Adrenal gland (tissue), 12 donors: Measurements from ENCODE around the gene SNX30. TPM values are rescaled to one million over a fixed set of nuclear protein-coding genes. Genes with fewer than 3 reads are reported as not detected.

ENCODE experiments used
- DNase-seq, 7 donors: peaks; one replicate each; pipeline ENCODE4 v3.0.0-alpha.2; 2019 to 2020
- H3K27ac ChIP-seq, 5 donors: fragments of 200-600 bp; sonication (generic) in 4 of 5; 1 replicate in 3 of 5; 2 replicates in 2 of 5; pipeline versions ENCODE4 v1.5.1 to v1.8.0; 2016 to 2020; ENCODE audit warnings: mild to moderate bottlenecking in 1 of 5
- H3K27me3 ChIP-seq: fragments of 200-600 bp; 2 replicates; pipeline ENCODE4 v1.8.0; 2021
- H3K36me3 ChIP-seq, 2 donors: fragments of 200-600 bp; replicated peaks in 1 of 2; 1 replicate in 1 of 2; 2 replicates in 1 of 2; pipeline versions ENCODE4 v1.5.1 to v1.8.0; 2018 to 2022
- H3K4me1 ChIP-seq, 2 donors: fragments of 200-600 bp; replicated peaks in 1 of 2; 1 replicate in 1 of 2; 2 replicates in 1 of 2; pipeline versions ENCODE4 v1.5.1 to v1.8.0; 2018 to 2021
- H3K4me3 ChIP-seq, 4 donors: fragments of 200-600 bp; sonication (generic) in 3 of 4; one replicate each; pipeline ENCODE4 v1.5.1; 2016 to 2018
- H3K9me3 ChIP-seq, 3 donors: fragments of 200-600 bp; sonication (generic) in 1 of 3; replicated peaks in 1 of 3; 1 replicate in 2 of 3; 2 replicates in 1 of 3; pipeline versions ENCODE4 v1.5.1 to v1.8.0; 2016 to 2021
- POLR2A ChIP-seq, 2 donors: fragments of 450-650 bp; IDR thresholded peaks; one replicate each; pipeline ENCODE4 v1.6.1; 2017; ENCODE audit warnings: antibody characterized with exemption in 2 of 2, mild to moderate bottlenecking in 2 of 2, moderate library complexity in 1 of 2
- WGBS, 4 donors: extraction: QIAGEN DNeasy Blood & Tissue Kit in 2 of 4; methylation state at CpG; one replicate each; pipeline versions ENCODE4 v1.1.5 to v1.1.7; 2013 to 2017; 5-methylcytosine and 5-hydroxymethylcytosine counted together
- intact Hi-C, 2 donors: fragments of 100-400 bp; cut with DNase I; formaldehyde crosslinking; loops; one replicate each; pipeline versions ENCODE4 v1.14.1 to v1.15.0; 2022 to 2023
- polyA plus RNA-seq, 3 donors: library from polyadenylated mRNA; stranded (reverse); fragments of 200-250 nt in 2 of 3; fragments of 350-450 nt in 1 of 3; fragmentation: Illumina TruSeq in 1 of 3; extraction: RNeasy Lipid Tissue Mini Kit (QIAGEN cat#74804) in 1 of 3; gene quantifications; one replicate each; pipeline ENCODE4 v1.2.3, GENCODE V29; 2013 to 2014
- total RNA-seq, 9 donors: library from RNA; depleted of rRNA in 4 of 9; stranded (reverse); fragments of >200 nt in 4 of 9; fragments of 120-200 nt in 1 of 9; fragmentation: NEBNext Ultra II Directional in 1 of 9; extraction: Animal tissue kit (Norgen Biotek cat#: 25700) in 1 of 9; gene quantifications; one replicate each; pipeline versions ENCODE4 v1.1.0 to v1.2.4, GENCODE V29; 2013 to 2023
- TF ChIP-seq, protein P1 (sequence below), 6 experiments: fragments of 450-650 bp in 4 of 6; fragments of 200-600 bp in 2 of 6; sonication (generic) in 1 of 6; IDR thresholded peaks; 1 replicate in 5 of 6; 2 replicates in 1 of 6; pipeline versions ENCODE4 v1.5.1 to v1.8.0; 2016 to 2021; ENCODE audit warnings: antibody characterized with exemption in 6 of 6, mild to moderate bottlenecking in 2 of 6, moderate library complexity in 1 of 6
- donor health status: healthy with polysubstance abuse.
- donor health status: Bipolar disorder and iron deficiency.
- donor health status: DM: yes; HTN: yes; CAD: no.
- donor health status: DM: no; HTN: no; CAD: no.
- donor health status: DM: no; HTN: no; CAD: no.
- donor health status: DM: yes; HTN: yes; CAD: no.

Gene SNX30
- total and polyA plus RNA-seq, 12 donors: 0.84 to 12.3 (median 8.8) TPM

DNA sequence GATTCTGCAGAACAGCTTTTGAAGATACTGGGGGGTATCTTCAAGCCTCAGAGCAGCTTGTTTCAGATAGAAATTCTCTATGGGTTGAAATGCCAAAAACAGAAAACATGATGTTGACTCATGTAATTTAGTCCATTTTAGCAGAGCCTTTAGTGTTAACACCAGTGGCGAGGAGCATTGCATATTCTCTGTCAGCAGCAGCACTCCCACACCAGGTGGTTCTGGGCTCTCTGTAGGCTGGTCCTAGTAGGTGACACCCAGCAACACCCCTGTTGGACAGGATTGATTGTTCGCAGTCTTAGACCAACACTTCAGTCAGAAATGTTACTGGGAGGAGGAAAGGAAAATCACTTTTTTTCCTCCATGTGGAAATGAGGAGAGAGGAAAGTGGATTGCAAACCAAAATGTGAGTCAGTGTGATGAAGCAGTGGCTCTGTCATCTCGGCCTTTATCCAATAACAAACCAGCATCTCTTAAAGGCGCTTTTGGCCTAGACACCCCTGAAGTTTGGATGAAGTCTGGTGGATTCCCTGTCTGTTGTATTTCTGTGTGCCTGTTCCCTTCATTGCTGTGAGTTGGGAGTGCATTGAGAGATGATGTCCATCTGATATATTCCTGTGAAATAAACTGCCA is 123.3 kb downstream of the SNX30 start:
- H3K36me3 ChIP-seq: peaks cover 0 to 4% of the 10 kb centered on the region in 2 donors
- 90 to 95% (median 92%) methylated on average over 4 of the region's 4 CpGs for WGBS, 4 donors
- intact Hi-C loops: no loop called here

GRCh38 chr9:112878752-112879151 is 128.2 kb downstream of the SNX30 start:
- intact Hi-C loops: no loop called here
- H3K27me3 ChIP-seq: no peaks in the 10 kb centered on the region
- no peaks in the 10 kb centered on the region for H3K4me1 ChIP-seq
- DNase-seq: no peak
- H3K4me3 ChIP-seq: no peak overlapping the region
- H3K9me3 ChIP-seq: no peaks in the 10 kb centered on the region
- WGBS, 4 donors: 82 to 92% (median 91%) methylated on average over 2 of the region's 2 CpGs
- no peak overlapping the region for H3K27ac ChIP-seq
- no peak for TF ChIP-seq POLR2A (IDR thresholded peaks at IDR 0.05)
- TF ChIP-seq, protein P1, sequence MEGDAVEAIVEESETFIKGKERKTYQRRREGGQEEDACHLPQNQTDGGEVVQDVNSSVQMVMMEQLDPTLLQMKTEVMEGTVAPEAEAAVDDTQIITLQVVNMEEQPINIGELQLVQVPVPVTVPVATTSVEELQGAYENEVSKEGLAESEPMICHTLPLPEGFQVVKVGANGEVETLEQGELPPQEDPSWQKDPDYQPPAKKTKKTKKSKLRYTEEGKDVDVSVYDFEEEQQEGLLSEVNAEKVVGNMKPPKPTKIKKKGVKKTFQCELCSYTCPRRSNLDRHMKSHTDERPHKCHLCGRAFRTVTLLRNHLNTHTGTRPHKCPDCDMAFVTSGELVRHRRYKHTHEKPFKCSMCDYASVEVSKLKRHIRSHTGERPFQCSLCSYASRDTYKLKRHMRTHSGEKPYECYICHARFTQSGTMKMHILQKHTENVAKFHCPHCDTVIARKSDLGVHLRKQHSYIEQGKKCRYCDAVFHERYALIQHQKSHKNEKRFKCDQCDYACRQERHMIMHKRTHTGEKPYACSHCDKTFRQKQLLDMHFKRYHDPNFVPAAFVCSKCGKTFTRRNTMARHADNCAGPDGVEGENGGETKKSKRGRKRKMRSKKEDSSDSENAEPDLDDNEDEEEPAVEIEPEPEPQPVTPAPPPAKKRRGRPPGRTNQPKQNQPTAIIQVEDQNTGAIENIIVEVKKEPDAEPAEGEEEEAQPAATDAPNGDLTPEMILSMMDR (IDR thresholded peaks at IDR 0.05): no peak
- no peaks in the 10 kb centered on the region for H3K36me3 ChIP-seq

More for the DNA sequence above, 123.3 kb downstream of the SNX30 start:
- no peak for DNase-seq
- Histone ChIP-seq H3K27me3 (no peaks in the 10 kb centered on the region), H3K27ac (no peak overlapping the region), H3K4me3 (no peak overlapping the region), H3K9me3 (no peaks in the 10 kb centered on the region), H3K4me1 (no peaks in the 10 kb centered on the region)
- no peak for TF ChIP-seq POLR2A (IDR thresholded peaks at IDR 0.05)

DNA sequence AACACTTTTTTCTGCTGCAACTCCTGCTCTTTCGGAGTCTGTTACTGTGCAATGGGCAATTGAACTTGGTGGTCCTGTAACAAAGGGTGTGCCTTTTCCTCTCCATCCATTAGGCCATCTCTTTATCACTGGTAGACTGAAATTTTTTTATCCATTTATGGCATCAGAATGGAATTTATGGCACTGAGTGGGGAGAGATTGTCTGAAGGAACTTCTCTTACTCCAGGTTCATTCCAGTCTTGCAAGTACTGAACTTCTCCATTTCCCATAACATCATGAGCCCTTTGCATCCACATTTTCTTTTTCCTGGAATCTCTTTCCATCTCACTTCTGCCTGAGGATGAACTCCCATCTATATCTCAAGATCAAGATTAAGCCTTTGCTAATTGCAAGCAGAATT is 130.1 kb downstream of the SNX30 start:
- 95 to 100% (median 100%) methylated on average over 1 of the region's 1 CpG for WGBS, 4 donors
- Histone ChIP-seq H3K27me3 (no peaks in the 10 kb centered on the region), H3K4me1 (no peaks in the 10 kb centered on the region), H3K9me3 (no peaks in the 10 kb centered on the region), H3K4me3 (no peak overlapping the region), H3K27ac (no peak overlapping the region), H3K36me3 (no peaks in the 10 kb centered on the region)
- DNase-seq: no peak
- intact Hi-C loops: no loop called here
- TF ChIP-seq, protein P1 (IDR thresholded peaks at IDR 0.05): no peak
- TF ChIP-seq POLR2A (IDR thresholded peaks at IDR 0.05): no peak

DNA sequence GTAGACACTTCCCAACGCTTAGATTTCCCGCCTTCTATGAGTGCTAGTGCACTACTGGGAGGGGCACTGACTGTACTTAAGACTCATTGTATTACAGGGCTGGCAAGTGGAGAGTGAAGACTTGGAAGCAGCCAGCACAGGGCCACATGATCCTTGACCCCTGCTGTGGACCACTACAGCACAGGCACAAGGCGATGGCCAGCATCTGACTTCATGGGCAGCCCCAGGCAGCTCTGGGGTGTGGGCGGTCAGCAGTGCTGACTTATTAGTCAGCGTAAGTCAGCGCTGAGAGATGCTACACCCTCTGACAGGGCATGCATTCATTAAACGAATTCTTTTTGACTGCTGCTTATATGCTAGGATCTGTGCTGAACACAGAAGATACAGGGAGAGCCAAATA is 130.8 kb downstream of the SNX30 start:
- WGBS, 4 donors: 89 to 95% (median 93%) methylated on average over 2 to 7 of the region's 7 CpGs
- H3K36me3 ChIP-seq: no peaks in the 10 kb centered on the region
- TF ChIP-seq, protein P1 (IDR thresholded peaks at IDR 0.05): no peak
- no peak for TF ChIP-seq POLR2A (IDR thresholded peaks at IDR 0.05)
- no peak overlapping the region for H3K4me3 ChIP-seq
- no peaks in the 10 kb centered on the region for H3K9me3 ChIP-seq
- no peak for DNase-seq
- intact Hi-C loops: no loop called here
- no peaks in the 10 kb centered on the region for H3K27me3 ChIP-seq
- H3K4me1 ChIP-seq: no peaks in the 10 kb centered on the region
- no peak overlapping the region for H3K27ac ChIP-seq

DNA sequence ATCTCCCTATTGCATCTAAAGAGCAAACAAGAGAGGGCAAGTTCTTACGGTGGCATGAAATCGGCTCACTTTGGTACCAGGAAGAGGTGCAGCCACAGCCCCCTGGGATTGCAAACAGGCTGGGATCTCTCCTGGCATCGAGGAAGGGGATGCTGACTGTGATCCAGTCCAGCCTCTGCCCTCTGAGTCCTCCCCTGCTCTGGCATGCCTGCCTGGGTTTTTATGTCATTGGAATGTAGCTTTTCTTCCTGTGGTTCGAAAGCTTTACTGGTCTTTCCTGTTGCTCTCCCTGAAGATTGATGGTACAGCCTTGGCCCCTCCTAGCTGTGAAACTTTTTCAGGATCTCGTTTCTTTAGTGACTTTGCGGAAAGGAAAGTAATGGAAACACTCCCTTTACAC is 133.5 kb downstream of the SNX30 start:
- TF ChIP-seq, protein P1 (IDR thresholded peaks at IDR 0.05): no peak
- TF ChIP-seq POLR2A (IDR thresholded peaks at IDR 0.05): no peak
- H3K27me3 ChIP-seq: no peaks in the 10 kb centered on the region
- no peaks in the 10 kb centered on the region for H3K9me3 ChIP-seq
- WGBS, 4 donors: 41 to 44% (median 43%) methylated on average over 6 of the region's 6 CpGs
- no peaks in the 10 kb centered on the region for H3K36me3 ChIP-seq
- no peak overlapping the region for H3K4me3 ChIP-seq
- no peak for DNase-seq
- intact Hi-C loops: no loop called here
- no peak overlapping the region for H3K27ac ChIP-seq
- H3K4me1 ChIP-seq: no peaks in the 10 kb centered on the region
